ENCODE results near the gene PTPRK. TPM values are rescaled to one million over a fixed set of nuclear protein-coding genes. Genes with fewer than 3 reads are reported as not detected.

Gene PTPRK
- total and polyA plus RNA-seq, 2 experiments from 2014 or later = 26.9 to 56.4 TPM

- no peak overlapping the region for H3K27ac Mint-ChIP-seq
- peaks cover 9% of the 10 kb centered on the region; the same call in 1 of the 2 replicates for H3K79me2 ChIP-seq (replicated peaks; ENCODE audit: insufficient read depth)
- H3K27me3 Mint-ChIP-seq (ENCODE audit: insufficient read depth, low read depth, poor library complexity) = no peaks in the 10 kb centered on the region
- DNase-seq (ENCODE audit: low spot score) (no peak), ATAC-seq (no peak)
- no peak overlapping the region for H2AFZ ChIP-seq
- peaks cover 6% of the 10 kb centered on the region for H3K4me1 Mint-ChIP-seq
- no peaks in the 10 kb centered on the region for H3K36me3 ChIP-seq (ENCODE audit: insufficient read depth)
- H4K20me1 ChIP-seq (replicated peaks; ENCODE audit: insufficient read depth) = no peaks in the 10 kb centered on the region; the same call in 1 of the 2 replicates
- H3K27me3 ChIP-seq (ENCODE audit: insufficient read depth) = no peaks in the 10 kb centered on the region
- H3K4me1 ChIP-seq (ENCODE audit: insufficient read depth) = 0 out of 2 replicates have a peak, but pooled peaks cover 6% of the 10 kb centered on the region
- no peak overlapping the region for H3K27ac ChIP-seq (ENCODE audit: low read depth)
- no peaks in the 10 kb centered on the region for H3K36me3 Mint-ChIP-seq (ENCODE audit: low read depth)
- H3F3A ChIP-seq (replicated peaks; ENCODE audit: low read depth) = no peaks in the 10 kb centered on the region
- no peak overlapping the region for H3K4me3 Mint-ChIP-seq
- no peaks in the 10 kb centered on the region for H3K9me2 ChIP-seq (ENCODE audit: insufficient read depth)
- no peak overlapping the region for H3K4me2 ChIP-seq
- H3K9me3 Mint-ChIP-seq = no peaks in the 10 kb centered on the region
- no peak overlapping the region for H3K4me3 ChIP-seq
- TF ChIP-seq CREB1 (CRISPR knock-in tag; IDR thresholded peaks at IDR 0.05; ENCODE audit: low read depth) = no peak
- TF ChIP-seq POLR2AphosphoS5 (IDR thresholded peaks at IDR 0.05; ENCODE audit: low read depth) = no peak
- TF ChIP-seq ETS1 (IDR thresholded peaks at IDR 0.05) = no peak
Measured at GRCh38 chr6:128345278-128345677, 175.1 kb downstream of the PTPRK start.

- H2AFZ ChIP-seq = no peak overlapping the region
- Mint-ChIP-seq H3K27me3 (ENCODE audit: insufficient read depth, low read depth, poor library complexity) (no peaks in the 10 kb centered on the region), H3K36me3 (ENCODE audit: low read depth) (no peaks in the 10 kb centered on the region), H3K27ac (no peak overlapping the region), H3K4me1 (peaks cover 18% of the 10 kb centered on the region), H3K4me3 (no peak overlapping the region), H3K9me3 (no peaks in the 10 kb centered on the region)
- no peaks in the 10 kb centered on the region for H3F3A ChIP-seq (replicated peaks; ENCODE audit: low read depth)
- peaks cover 14% of the 10 kb centered on the region; the same call in 1 of the 2 replicates for H3K79me2 ChIP-seq (replicated peaks; ENCODE audit: insufficient read depth)
- no peak for DNase-seq (ENCODE audit: low spot score)
- ATAC-seq = no peak
- H3K36me3 ChIP-seq (ENCODE audit: insufficient read depth) = no peaks in the 10 kb centered on the region
- TF ChIP-seq ZNF331 (CRISPR knock-in tag; IDR thresholded peaks at IDR 0.05; ENCODE audit: low read depth) = no peak
- no peak for TF ChIP-seq POLR2AphosphoS5 (IDR thresholded peaks at IDR 0.05; ENCODE audit: low read depth)
- no peak for TF ChIP-seq NANOG (IDR thresholded peaks at IDR 0.05; ENCODE audit: borderline replicate concordance)
- no peak for TF ChIP-seq ETS1 (IDR thresholded peaks at IDR 0.05)
- TF ChIP-seq ZNF462 (CRISPR knock-in tag; IDR thresholded peaks at IDR 0.05) = no peak
- no peak for TF ChIP-seq JUNB (IDR thresholded peaks at IDR 0.05; ENCODE audit: unreplicated experiment)
- no peak for TF ChIP-seq EZH2phosphoT487 (IDR thresholded peaks at IDR 0.05; ENCODE audit: unreplicated experiment)
- no peak for TF ChIP-seq ZNF114 (CRISPR knock-in tag; IDR thresholded peaks at IDR 0.05)
- no peak overlapping the region for H3K4me3 ChIP-seq
- no peak overlapping the region for H3K27ac ChIP-seq (ENCODE audit: low read depth)
- no peak overlapping the region for H3K4me2 ChIP-seq
- no peaks in the 10 kb centered on the region for H3K27me3 ChIP-seq (ENCODE audit: insufficient read depth)
- 0 out of 2 replicates have a peak, but pooled peaks cover 6% of the 10 kb centered on the region for H3K4me1 ChIP-seq (ENCODE audit: insufficient read depth)
- no peaks in the 10 kb centered on the region; the same call in 1 of the 2 replicates for H4K20me1 ChIP-seq (replicated peaks; ENCODE audit: insufficient read depth)
- H3K9me2 ChIP-seq (ENCODE audit: insufficient read depth) = no peaks in the 10 kb centered on the region
Measured at GRCh38 chr6:128343706-128344105, 176.7 kb downstream of the PTPRK start.
